ENCODE measurements around the gene PNLIPRP1.

Gene PNLIPRP1

GRCh38 chr10:116612107-116612769 lies 21.5 kb downstream of the PNLIPRP1 start:
- Mint-ChIP-seq H3K36me3 (no peaks in the 10 kb centered on the region), H3K4me3 (no peak overlapping the region), H3K27ac (no peak overlapping the region), H3K4me1 (ENCODE audit: low read depth) (no peaks in the 10 kb centered on the region), H3K27me3 (peaks cover 20% of the 10 kb centered on the region), H3K9me3 (ENCODE audit: low read depth) (no peaks in the 10 kb centered on the region)

DNA sequence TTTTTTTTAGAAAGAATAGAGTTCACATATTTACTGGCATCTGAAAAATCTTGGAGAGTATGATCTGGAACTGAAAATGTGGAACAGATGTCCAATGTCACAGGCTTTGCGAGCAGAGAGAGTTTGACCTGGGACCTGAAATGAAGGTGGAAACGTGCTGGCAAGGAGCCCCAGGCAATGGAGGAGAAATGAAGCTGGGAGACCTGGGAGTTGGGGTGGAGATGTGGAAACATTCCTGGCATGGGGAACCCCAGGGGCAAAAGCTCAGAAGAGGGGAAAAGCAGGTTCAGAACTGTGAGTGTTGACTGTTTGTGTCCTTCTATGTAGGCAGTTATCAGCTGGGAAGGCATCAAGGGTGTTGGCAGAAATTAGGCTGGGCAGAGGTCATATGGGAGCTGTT lies 22.7 kb downstream of the PNLIPRP1 start:
- Mint-ChIP-seq H3K36me3 (no peaks in the 10 kb centered on the region), H3K4me1 (ENCODE audit: low read depth) (no peaks in the 10 kb centered on the region), H3K9me3 (ENCODE audit: low read depth) (no peaks in the 10 kb centered on the region), H3K27ac (no peak overlapping the region), H3K27me3 (peaks cover 24% of the 10 kb centered on the region), H3K4me3 (no peak overlapping the region)

DNA sequence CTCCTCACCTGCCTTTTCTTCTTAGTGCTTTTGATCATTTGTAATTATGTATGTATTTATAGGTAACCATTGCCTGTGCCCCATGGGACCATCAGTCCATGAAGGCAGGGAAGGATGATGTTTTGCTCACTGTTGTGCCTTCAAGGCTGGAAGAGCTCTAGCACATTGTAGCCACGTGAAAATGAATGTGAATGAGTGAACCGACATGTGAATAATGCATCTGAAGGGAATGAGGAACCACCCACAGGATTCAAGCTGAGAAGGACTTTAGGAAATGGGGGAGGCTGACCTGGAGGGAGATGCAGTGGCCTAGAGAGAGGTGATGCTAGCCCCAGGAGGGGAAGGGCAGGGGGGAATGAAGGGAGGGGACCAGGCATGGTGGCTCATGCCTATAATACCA lies 24.0 kb downstream of the PNLIPRP1 start:
- no peaks in the 10 kb centered on the region for H3K4me1 Mint-ChIP-seq (ENCODE audit: low read depth)
- no peaks in the 10 kb centered on the region for H3K9me3 Mint-ChIP-seq (ENCODE audit: low read depth)
- H3K4me3 Mint-ChIP-seq: no peak overlapping the region
- no peaks in the 10 kb centered on the region for H3K36me3 Mint-ChIP-seq
- H3K27me3 Mint-ChIP-seq: peaks cover 17% of the 10 kb centered on the region
- H3K27ac Mint-ChIP-seq: no peak overlapping the region

GRCh38 chr10:116615199-116615776 lies 24.5 kb downstream of the PNLIPRP1 start:
- Mint-ChIP-seq H3K27me3 (peaks cover 15% of the 10 kb centered on the region), H3K36me3 (no peaks in the 10 kb centered on the region), H3K9me3 (ENCODE audit: low read depth) (no peaks in the 10 kb centered on the region), H3K4me1 (ENCODE audit: low read depth) (no peaks in the 10 kb centered on the region), H3K27ac (no peak overlapping the region), H3K4me3 (no peak overlapping the region)

DNA sequence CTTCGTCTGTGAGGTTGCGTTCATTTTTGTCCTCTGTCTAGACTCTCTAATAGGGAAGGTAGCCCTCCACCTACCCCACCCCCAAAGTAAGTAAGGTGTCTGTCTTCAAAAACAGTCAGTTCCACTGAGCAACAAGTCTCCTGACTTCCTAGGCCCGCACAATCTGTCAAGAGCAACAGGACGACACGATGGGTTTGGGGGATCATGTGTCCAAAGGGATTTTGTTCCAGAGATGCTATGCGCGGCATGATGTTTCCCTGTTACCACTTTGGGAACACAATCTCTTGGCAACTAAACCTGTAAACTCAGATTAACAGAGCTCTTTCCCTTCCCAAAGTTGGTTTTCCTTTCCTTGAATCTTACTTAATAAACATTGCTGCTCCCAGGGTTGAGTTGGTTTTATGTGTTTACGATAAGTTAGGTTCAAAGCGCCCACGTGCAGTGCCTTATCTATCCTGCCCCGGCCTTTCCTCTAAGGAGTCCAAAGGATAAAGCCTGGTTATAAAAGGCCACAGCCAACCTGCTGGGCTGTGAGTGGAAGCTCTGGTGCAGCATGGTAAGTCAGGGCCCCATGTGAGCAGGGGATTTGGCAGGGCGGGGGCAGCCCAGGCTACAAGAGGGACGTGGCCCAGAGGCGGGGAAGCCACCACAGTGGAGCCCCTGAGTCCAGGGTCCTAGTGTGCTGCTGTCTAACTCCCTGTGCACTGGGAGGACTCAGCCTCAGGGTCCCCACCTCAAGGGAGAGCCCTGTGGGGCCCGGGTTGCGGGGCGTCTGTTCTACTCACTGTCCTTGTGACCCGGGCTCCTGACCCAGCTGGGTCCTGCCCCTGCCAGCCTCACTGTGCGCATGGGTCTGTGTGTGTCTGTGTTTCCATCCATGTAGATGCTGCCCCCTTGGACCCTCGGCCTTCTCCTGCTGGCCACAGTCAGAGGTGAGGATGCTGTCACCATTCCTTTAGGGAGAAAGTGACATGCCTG lies 30.0 kb downstream of the PNLIPRP1 start, which contains the start of gene PNLIPRP2:
Gene PNLIPRP2, plus strand, starts transcription at position 531 of the 978 bp plus-strand sequence.
- no peaks in the 10 kb centered on the region for H3K9me3 Mint-ChIP-seq (ENCODE audit: low read depth)
- H3K4me3 Mint-ChIP-seq: no peak within 1 kb of the TSS
- peaks cover 16% of the 10 kb centered on the region for H3K27me3 Mint-ChIP-seq
- no peaks in the 10 kb centered on the region for H3K36me3 Mint-ChIP-seq
- H3K4me1 Mint-ChIP-seq (ENCODE audit: low read depth): no peaks in the 10 kb centered on the region
- H3K27ac Mint-ChIP-seq: no peak within 1 kb of the TSS

DNA sequence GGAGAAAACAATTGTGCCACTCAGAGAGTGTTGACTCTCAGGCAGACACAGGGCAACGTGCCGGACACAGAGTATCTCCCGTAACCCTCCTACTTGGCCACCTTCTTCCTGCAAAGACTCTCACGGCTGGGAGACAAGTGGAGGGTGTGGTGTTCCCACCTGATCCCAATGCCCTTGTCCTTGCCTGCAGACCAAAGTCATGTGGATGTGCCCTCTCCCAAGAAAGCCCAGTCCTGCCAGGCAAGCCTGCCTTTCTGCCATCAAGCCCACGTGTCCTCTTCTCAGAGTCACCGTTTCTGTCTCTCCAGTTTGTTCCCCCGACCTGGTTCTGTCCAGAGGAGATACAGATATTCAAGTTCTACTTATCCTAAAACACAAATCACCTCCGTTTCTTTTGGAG lies 30.7 kb downstream of the PNLIPRP1 start:
- Mint-ChIP-seq H3K36me3 (no peaks in the 10 kb centered on the region), H3K27me3 (peaks cover 19% of the 10 kb centered on the region), H3K9me3 (ENCODE audit: low read depth) (no peaks in the 10 kb centered on the region), H3K27ac (no peak overlapping the region), H3K4me3 (no peak overlapping the region), H3K4me1 (ENCODE audit: low read depth) (no peaks in the 10 kb centered on the region)

GRCh38 chr10:116621934-116622655 lies 31.3 kb downstream of the PNLIPRP1 start:
- H3K27ac Mint-ChIP-seq: no peak overlapping the region
- no peaks in the 10 kb centered on the region for H3K4me1 Mint-ChIP-seq (ENCODE audit: low read depth)
- no peaks in the 10 kb centered on the region for H3K9me3 Mint-ChIP-seq (ENCODE audit: low read depth)
- no peak overlapping the region for H3K4me3 Mint-ChIP-seq
- H3K36me3 Mint-ChIP-seq: no peaks in the 10 kb centered on the region
- H3K27me3 Mint-ChIP-seq: peaks cover 22% of the 10 kb centered on the region

GRCh38 chr10:116625845-116626244 lies 35.1 kb downstream of the PNLIPRP1 start:
- Mint-ChIP-seq H3K4me1 (ENCODE audit: low read depth) (no peaks in the 10 kb centered on the region), H3K9me3 (ENCODE audit: low read depth) (no peaks in the 10 kb centered on the region), H3K27ac (no peak overlapping the region), H3K27me3 (peaks cover 23% of the 10 kb centered on the region), H3K36me3 (no peaks in the 10 kb centered on the region), H3K4me3 (no peak overlapping the region)

DNA sequence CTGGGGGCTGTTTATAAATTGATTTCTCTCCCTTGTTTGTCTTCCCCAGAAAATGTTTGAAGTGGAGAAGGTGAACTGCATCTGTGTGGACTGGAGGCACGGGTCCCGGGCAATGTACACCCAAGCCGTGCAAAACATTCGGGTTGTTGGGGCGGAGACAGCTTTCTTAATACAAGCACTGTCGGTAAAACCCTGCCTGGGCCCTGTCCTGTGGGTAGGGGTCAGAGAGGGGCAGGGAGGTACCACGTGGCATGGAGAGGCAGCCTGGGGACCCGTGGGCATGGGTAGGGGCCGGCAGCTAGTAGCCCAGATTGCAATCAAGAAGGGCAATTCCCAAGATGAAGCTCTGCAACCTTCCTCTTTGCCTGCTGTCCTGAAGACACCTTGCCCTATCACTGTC lies 36.1 kb downstream of the PNLIPRP1 start:
- Mint-ChIP-seq H3K36me3 (no peaks in the 10 kb centered on the region), H3K27ac (no peak overlapping the region), H3K9me3 (ENCODE audit: low read depth) (no peaks in the 10 kb centered on the region), H3K4me1 (ENCODE audit: low read depth) (no peaks in the 10 kb centered on the region), H3K4me3 (no peak overlapping the region), H3K27me3 (peaks cover 23% of the 10 kb centered on the region)

- Mint-ChIP-seq H3K9me3 (ENCODE audit: low read depth) (no peaks in the 10 kb centered on the region), H3K27me3 (peaks cover 17% of the 10 kb centered on the region), H3K36me3 (no peaks in the 10 kb centered on the region), H3K4me3 (no peak overlapping the region), H3K4me1 (ENCODE audit: low read depth) (no peaks in the 10 kb centered on the region), H3K27ac (no peak overlapping the region)
Observed at GRCh38 chr10:116627386-116627933, 36.7 kb downstream of the PNLIPRP1 start.

DNA sequence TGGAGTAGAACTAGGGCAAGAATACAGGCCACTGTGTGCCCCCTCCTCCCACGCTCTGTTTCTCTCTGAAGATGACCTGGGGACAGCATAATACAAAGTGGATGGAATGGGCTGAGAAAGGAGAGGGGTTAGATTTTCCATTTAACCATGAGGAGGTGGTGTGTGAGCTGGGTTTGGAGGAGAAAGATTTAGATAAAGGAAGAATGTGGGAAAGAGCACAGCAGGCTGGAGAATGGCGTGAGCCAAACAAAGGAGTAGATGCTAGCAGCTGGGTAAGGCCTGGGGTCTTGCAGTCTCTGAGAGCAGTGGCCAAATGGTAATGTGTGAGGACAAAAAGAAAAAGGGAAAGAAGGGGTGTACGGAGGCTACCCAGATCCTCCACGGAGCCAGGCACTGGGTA lies 38.6 kb downstream of the PNLIPRP1 start:
- no peaks in the 10 kb centered on the region for H3K4me1 Mint-ChIP-seq (ENCODE audit: low read depth)
- no peaks in the 10 kb centered on the region for H3K36me3 Mint-ChIP-seq
- no peak overlapping the region for H3K4me3 Mint-ChIP-seq
- H3K27ac Mint-ChIP-seq: no peak overlapping the region
- H3K9me3 Mint-ChIP-seq (ENCODE audit: low read depth): no peaks in the 10 kb centered on the region
- H3K27me3 Mint-ChIP-seq: peaks cover 17% of the 10 kb centered on the region

DNA sequence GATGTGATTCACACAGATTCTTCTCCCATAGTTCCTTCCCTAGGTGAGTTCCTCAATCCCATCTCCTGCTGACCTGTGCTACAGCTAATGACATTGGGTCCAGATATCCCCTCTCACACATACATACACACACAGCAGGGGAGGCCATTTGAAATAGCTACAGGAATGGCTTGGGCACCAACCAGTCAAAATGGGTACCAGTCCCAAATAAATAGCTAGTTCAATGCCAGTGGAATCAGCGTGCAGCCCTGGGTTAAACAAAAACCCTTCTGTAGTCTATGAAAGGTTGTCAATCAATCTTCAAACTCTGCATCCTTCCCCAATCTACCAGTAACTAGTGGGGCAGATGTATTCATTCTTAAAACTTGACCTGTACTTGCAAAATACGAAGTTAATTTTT lies 39.3 kb downstream of the PNLIPRP1 start:
- Mint-ChIP-seq H3K36me3 (no peaks in the 10 kb centered on the region), H3K27ac (no peak overlapping the region), H3K9me3 (ENCODE audit: low read depth) (no peaks in the 10 kb centered on the region), H3K4me1 (ENCODE audit: low read depth) (no peaks in the 10 kb centered on the region), H3K27me3 (peaks cover 15% of the 10 kb centered on the region), H3K4me3 (no peak overlapping the region)

DNA sequence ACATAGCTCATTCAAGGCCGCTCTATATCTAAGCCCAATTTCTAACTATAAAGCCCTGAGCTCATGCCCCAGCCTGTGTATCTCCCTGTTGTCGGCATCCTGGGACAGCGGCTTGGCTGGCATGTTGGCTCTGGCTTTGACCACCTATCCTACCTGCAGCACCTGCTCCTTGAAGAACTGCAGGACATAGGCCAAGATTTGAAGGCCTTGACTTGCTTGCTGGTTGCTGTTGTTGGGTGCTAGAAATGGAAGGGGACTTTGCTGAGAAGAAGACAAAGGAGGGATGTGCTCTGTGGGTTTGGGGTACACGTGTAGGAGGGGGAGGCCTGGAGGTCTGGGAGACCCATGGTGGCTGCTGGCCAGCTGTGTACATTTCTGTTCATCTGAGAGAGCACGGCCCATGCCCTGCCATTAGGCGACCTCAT lies 41.1 kb downstream of the PNLIPRP1 start:
- H3K27ac Mint-ChIP-seq: no peak overlapping the region
- H3K9me3 Mint-ChIP-seq (ENCODE audit: low read depth): no peaks in the 10 kb centered on the region
- no peaks in the 10 kb centered on the region for H3K36me3 Mint-ChIP-seq
- peaks cover 8% of the 10 kb centered on the region for H3K27me3 Mint-ChIP-seq
- no peaks in the 10 kb centered on the region for H3K4me1 Mint-ChIP-seq (ENCODE audit: low read depth)
- no peak overlapping the region for H3K4me3 Mint-ChIP-seq

- peaks cover under 1% of the 10 kb centered on the region for H3K4me1 Mint-ChIP-seq (ENCODE audit: low read depth)
- H3K4me3 Mint-ChIP-seq: no peak overlapping the region
- H3K27me3 Mint-ChIP-seq: peaks cover 8% of the 10 kb centered on the region
- no peak overlapping the region for H3K27ac Mint-ChIP-seq
- H3K36me3 Mint-ChIP-seq: no peaks in the 10 kb centered on the region
- no peaks in the 10 kb centered on the region for H3K9me3 Mint-ChIP-seq (ENCODE audit: low read depth)
Observed at GRCh38 chr10:116632596-116633215, 41.9 kb downstream of the PNLIPRP1 start.
